Measurements from ENCODE around the gene PTOV1.

DNA sequence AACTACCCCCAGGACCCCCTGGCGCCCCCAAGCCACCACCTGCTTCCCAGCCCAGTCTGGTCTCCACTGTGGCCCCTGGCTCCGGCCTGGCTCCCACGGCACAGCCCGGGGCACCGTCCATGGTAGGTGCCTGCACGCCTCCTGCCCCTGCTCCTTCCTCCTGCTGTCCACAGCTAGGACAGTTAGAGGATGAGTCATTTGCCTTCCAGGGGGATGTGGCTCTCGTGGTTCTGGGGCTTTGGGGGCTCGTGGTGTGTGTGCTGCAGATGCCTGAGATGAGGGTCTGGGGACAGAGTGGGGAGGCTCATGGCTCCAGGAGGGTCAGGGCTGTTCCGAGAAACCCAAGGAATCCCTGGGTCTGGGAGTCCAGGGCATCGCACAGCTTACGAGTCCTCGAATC, 20.2 kb upstream of the PTOV1 start:
- TF ChIP-seq HDGF (IDR thresholded peaks at IDR 0.05; ENCODE audit: borderline replicate concordance) = no peak
- no peak for TF ChIP-seq PKNOX1 (IDR thresholded peaks at IDR 0.05)
- TF ChIP-seq ARNT (IDR thresholded peaks at IDR 0.05) = no peak
- no peak for TF ChIP-seq FOXK2 (IDR thresholded peaks at IDR 0.05)
- no peak for TF ChIP-seq BHLHE40 (IDR thresholded peaks at IDR 0.05; ENCODE audit: borderline replicate concordance)
- TF ChIP-seq FOXM1 (IDR thresholded peaks at IDR 0.05; ENCODE audit: borderline replicate concordance) = no peak

All from HEK293T (cell line).